ENCODE results near the gene RAB12. TPM values are rescaled to one million over a fixed set of nuclear protein-coding genes. Genes with fewer than 3 reads are reported as not detected.

The RAB12 gene
- total RNA-seq, 2 donors from 2014 or later: 22.0 to 27.0 TPM

GRCh38 chr18:8602557-8602956 is 6.7 kb upstream of the RAB12 start:
- Mint-ChIP-seq H3K27ac (no peak overlapping the region), H3K36me3 (ENCODE audit: low read depth) (no peaks in the 10 kb centered on the region), H3K4me3 (no peak overlapping the region), H3K27me3 (ENCODE audit: insufficient read depth) (peaks cover 4% of the 10 kb centered on the region), H3K9me3 (no peaks in the 10 kb centered on the region), H3K4me1 (no peaks in the 10 kb centered on the region)
- Histone ChIP-seq H3K9ac (ENCODE audit: extremely low read depth, low read length, poor library complexity, severe bottlenecking) (no peak overlapping the region), H3K36me3 (ENCODE audit: control insufficient read depth, insufficient read depth, low read length) (no peaks in the 10 kb centered on the region), H3K27me3 (ENCODE audit: control insufficient read depth, insufficient read depth, low read length, poor library complexity, severe bottlenecking) (no peaks in the 10 kb centered on the region), H3K9me3 (ENCODE audit: control insufficient read depth, low read length) (no peaks in the 10 kb centered on the region), H3K4me3 (ENCODE audit: low read length) (no peak overlapping the region), H3K27ac (ENCODE audit: low read depth, low read length) (no peak overlapping the region), H3K4me1 (ENCODE audit: control insufficient read depth, insufficient read depth, low read length) (no peaks in the 10 kb centered on the region)
- TF ChIP-seq, protein P1, sequence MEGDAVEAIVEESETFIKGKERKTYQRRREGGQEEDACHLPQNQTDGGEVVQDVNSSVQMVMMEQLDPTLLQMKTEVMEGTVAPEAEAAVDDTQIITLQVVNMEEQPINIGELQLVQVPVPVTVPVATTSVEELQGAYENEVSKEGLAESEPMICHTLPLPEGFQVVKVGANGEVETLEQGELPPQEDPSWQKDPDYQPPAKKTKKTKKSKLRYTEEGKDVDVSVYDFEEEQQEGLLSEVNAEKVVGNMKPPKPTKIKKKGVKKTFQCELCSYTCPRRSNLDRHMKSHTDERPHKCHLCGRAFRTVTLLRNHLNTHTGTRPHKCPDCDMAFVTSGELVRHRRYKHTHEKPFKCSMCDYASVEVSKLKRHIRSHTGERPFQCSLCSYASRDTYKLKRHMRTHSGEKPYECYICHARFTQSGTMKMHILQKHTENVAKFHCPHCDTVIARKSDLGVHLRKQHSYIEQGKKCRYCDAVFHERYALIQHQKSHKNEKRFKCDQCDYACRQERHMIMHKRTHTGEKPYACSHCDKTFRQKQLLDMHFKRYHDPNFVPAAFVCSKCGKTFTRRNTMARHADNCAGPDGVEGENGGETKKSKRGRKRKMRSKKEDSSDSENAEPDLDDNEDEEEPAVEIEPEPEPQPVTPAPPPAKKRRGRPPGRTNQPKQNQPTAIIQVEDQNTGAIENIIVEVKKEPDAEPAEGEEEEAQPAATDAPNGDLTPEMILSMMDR (conservative IDR thresholded peaks at IDR 0.05): no peak
- whole genome bisulfite sequencing, 2 experiments (ENCODE audit: insufficient coverage in 1 of 2, insufficient read length in 1 of 2): 100% methylated on average over 1 of the region's 2 CpGs; no CpG with 5 or more reads in 1 of the 2 experiments
- DNase-seq: no peak

- WGBS, 2 experiments (ENCODE audit: insufficient coverage in 1 of 2, insufficient read length in 1 of 2): 84 to 89% methylated on average over 13 to 14 of the region's 14 CpGs
- H3K27ac Mint-ChIP-seq: no peak overlapping the region
- Histone ChIP-seq H3K4me3 (ENCODE audit: low read length) (no peak overlapping the region), H3K9ac (ENCODE audit: extremely low read depth, low read length, poor library complexity, severe bottlenecking) (no peak overlapping the region), H3K9me3 (ENCODE audit: control insufficient read depth, low read length) (no peaks in the 10 kb centered on the region), H3K36me3 (ENCODE audit: control insufficient read depth, insufficient read depth, low read length) (no peaks in the 10 kb centered on the region), H3K27me3 (ENCODE audit: control insufficient read depth, insufficient read depth, low read length, poor library complexity, severe bottlenecking) (peaks cover 7% of the 10 kb centered on the region), H3K27ac (ENCODE audit: low read depth, low read length) (no peak overlapping the region), H3K4me1 (ENCODE audit: control insufficient read depth, insufficient read depth, low read length) (no peaks in the 10 kb centered on the region)
- no peaks in the 10 kb centered on the region for H3K9me3 Mint-ChIP-seq
- no peaks in the 10 kb centered on the region for H3K36me3 Mint-ChIP-seq (ENCODE audit: low read depth)
- TF ChIP-seq, protein P1 (conservative IDR thresholded peaks at IDR 0.05): no peak
- no peak overlapping the region for H3K4me3 Mint-ChIP-seq
- H3K4me1 Mint-ChIP-seq: no peaks in the 10 kb centered on the region
- DNase-seq: no peak
- H3K27me3 Mint-ChIP-seq (ENCODE audit: insufficient read depth): peaks cover 16% of the 10 kb centered on the region
Observed at GRCh38 chr18:8603663-8604520, 5.3 kb upstream of the RAB12 start.

GRCh38 chr18:8605974-8606373 is 3.3 kb upstream of the RAB12 start:
- H3K9me3 ChIP-seq (ENCODE audit: control insufficient read depth, low read length): no peaks in the 10 kb centered on the region
- H3K27ac Mint-ChIP-seq: no peak overlapping the region
- DNase-seq: no peak
- TF ChIP-seq, protein P1 (conservative IDR thresholded peaks at IDR 0.05): no peak
- H3K36me3 ChIP-seq (ENCODE audit: control insufficient read depth, insufficient read depth, low read length): no peaks in the 10 kb centered on the region
- H3K27me3 Mint-ChIP-seq (ENCODE audit: insufficient read depth): peaks cover 16% of the 10 kb centered on the region
- H3K4me3 Mint-ChIP-seq: no peak overlapping the region
- no peaks in the 10 kb centered on the region for H3K9me3 Mint-ChIP-seq
- H3K27me3 ChIP-seq (ENCODE audit: control insufficient read depth, insufficient read depth, low read length, poor library complexity, severe bottlenecking): peaks cover 7% of the 10 kb centered on the region
- no peak overlapping the region for H3K27ac ChIP-seq (ENCODE audit: low read depth, low read length)
- 89 to 94% methylated on average over 3 to 6 of the region's 8 CpGs for WGBS, 2 experiments (ENCODE audit: insufficient coverage in 1 of 2, insufficient read length in 1 of 2)
- H3K4me3 ChIP-seq (ENCODE audit: low read length): no peak overlapping the region
- no peak overlapping the region for H3K9ac ChIP-seq (ENCODE audit: extremely low read depth, low read length, poor library complexity, severe bottlenecking)
- no peaks in the 10 kb centered on the region for H3K36me3 Mint-ChIP-seq (ENCODE audit: low read depth)
- H3K4me1 ChIP-seq (ENCODE audit: control insufficient read depth, insufficient read depth, low read length): no peaks in the 10 kb centered on the region
- H3K4me1 Mint-ChIP-seq: peaks cover 7% of the 10 kb centered on the region

Data from endodermal cell (in vitro differentiated cells).